GM23338 (cell line): ENCODE results near the gene RIOK3. TPM values are rescaled to one million over a fixed set of nuclear protein-coding genes. Genes with fewer than 3 reads are reported as not detected.

Experiments used
- CTCF ChIP-seq, 2 experiments: fragments of 200-600 bp in 1 of 2; sonication (generic) in 1 of 2; conservative IDR thresholded peaks; 2 replicates each; pipeline versions ENCODE4 v1.5.1 to v1.6.1; 2016 to 2017; ENCODE audit warnings: antibody characterized with exemption in 2 of 2, low read depth in 2 of 2, mild to moderate bottlenecking in 2 of 2, moderate library complexity in 1 of 2
- polyA plus RNA-seq: library from polyadenylated mRNA; unstranded; fragments of >200 nt; fragmentation: Nextera tagmentation; extraction: Ambion mirVana; gene quantifications from 2 replicates; pipeline ENCODE4 v1.2.1, GENCODE V29; 2016
- small RNA-seq: library from RNA; depleted of rRNA; stranded (forward); fragments of <200 nt; gene quantifications from one replicate; pipeline ENCODE3, GENCODE V24; 2014; ENCODE audit warnings: low replicate concordance
- total RNA-seq: library from RNA; depleted of rRNA; stranded (reverse); fragments of >200 nt; shearing (Covaris generic); gene quantifications from 2 replicates; pipeline ENCODE4 v1.2.3, GENCODE V29; 2014; rRNA removed

Gene RIOK3
- total and polyA plus RNA-seq, 2 experiments from 2014 or later: 20.8 to 22.1 TPM

DNA sequence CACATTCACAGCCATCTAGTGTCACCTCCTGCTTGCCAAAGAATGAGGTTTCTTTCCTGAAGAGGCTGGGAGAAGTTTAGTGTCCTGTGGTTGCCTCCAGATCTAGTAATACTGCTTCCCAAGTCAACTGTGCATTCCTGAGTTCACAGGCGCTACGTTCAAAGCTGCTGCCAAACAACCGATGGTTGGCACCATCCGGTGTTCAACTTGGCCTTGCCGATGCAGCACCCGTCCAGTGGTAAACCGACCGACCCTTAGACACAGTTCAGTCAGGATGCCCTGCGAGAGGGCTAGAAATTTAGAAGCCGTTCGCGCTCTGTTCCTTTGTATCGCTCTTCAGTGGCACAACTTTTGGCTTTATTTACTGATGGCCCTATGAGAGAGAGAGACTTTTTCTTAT, 78.8 kb downstream of the RIOK3 start (continued):
- no peak for TF ChIP-seq CTCF (conservative IDR thresholded peaks at IDR 0.05; ENCODE audit: low read depth in 2 of 2)

Small RNAs within 50 kb of the gene (small RNA-seq; reads per million reads assigned to genes)
- gene AC026634.1: not detected
- not detected for gene RF00019

Other genes starting within 250 kb of the RIOK3 start
- 18.9 and 23.3 TPM in 2 replicates for gene RMC1, start 50.2 kb downstream of the RIOK3 start, total RNA-seq
- gene RMC1, start 50.2 kb downstream of the RIOK3 start, polyA plus RNA-seq: 23.6 and 24.6 TPM in 2 replicates
- 41.7 and 45.1 TPM in 2 replicates for gene NPC1, start 133.2 kb downstream of the RIOK3 start, total RNA-seq
- gene NPC1, start 133.2 kb downstream of the RIOK3 start, polyA plus RNA-seq: 18.3 and 18.4 TPM in 2 replicates
- 6.6 and 16.9 TPM in 2 replicates for gene ANKRD29, start 209.6 kb downstream of the RIOK3 start, total RNA-seq
- gene ANKRD29, start 209.6 kb downstream of the RIOK3 start, polyA plus RNA-seq: 36.6 and 38.2 TPM in 2 replicates
- 2.6 and 4.9 TPM in 2 replicates for gene LAMA3, start 236.2 kb downstream of the RIOK3 start, total RNA-seq
- 3.3 and 3.9 TPM in 2 replicates for gene LAMA3, start 236.2 kb downstream of the RIOK3 start, polyA plus RNA-seq